Naive thymus-derived CD4-positive, alpha-beta T cell (primary cell): Measurements from ENCODE around the gene ACKR3. TPM values are rescaled to one million over a fixed set of nuclear protein-coding genes. Genes with fewer than 3 reads are reported as not detected.

Experiments used
- ATAC-seq: fragments of 150-1000 bp; cut with Tn5 transposase; 2 replicates; pipeline ENCODE4 v1.10.0; 2021; ENCODE audit warnings: mild to moderate bottlenecking, moderate library complexity
- CTCF ChIA-PET: fragments of 350-600 bp; sonication (Branson Sonifier 250); formaldehyde crosslinking; loops from one replicate; lab custom pipeline; 2021; ENCODE audit warnings: antibody characterized with exemption; lab: Charles Lee
- POLR2A ChIA-PET: fragments of 350-600 bp; sonication (Branson Sonifier 250); formaldehyde crosslinking; loops from one replicate; lab custom pipeline; 2021; ENCODE audit warnings: antibody characterized with exemption, inconsistent platforms; lab: Charles Lee
- DNase-seq, 9 donors: peaks; one replicate each; pipeline versions ENCODE4 v3.0.0 to v3.0.0-alpha.2; 2020 to 2022; ENCODE audit warnings: mixed read lengths in 1 of 9
- H3K27ac ChIP-seq: one replicate; pipeline ENCODE4 v1.7.0; 2013; ENCODE audit warnings: mild to moderate bottlenecking, low read depth, low read length, moderate library complexity
- H3K27me3 ChIP-seq, 2 donors: one replicate each; pipeline ENCODE4 v1.7.0; 2013; ENCODE audit warnings: low read length in 2 of 2, mild to moderate bottlenecking in 2 of 2, moderate library complexity in 2 of 2; ENCODE audit not compliant: control insufficient read depth in 2 of 2, insufficient read depth in 2 of 2
- H3K36me3 ChIP-seq, 3 experiments: 1 replicate in 2 of 3; 2 replicates in 1 of 3; pipeline ENCODE4 v1.7.0; 2013; ENCODE audit warnings: low read length in 3 of 3, mild to moderate bottlenecking in 3 of 3, moderate library complexity in 1 of 3; ENCODE audit not compliant: insufficient read depth in 3 of 3, control insufficient read depth in 2 of 3
- H3K4me1 ChIP-seq, 2 donors: one replicate each; pipeline ENCODE4 v1.7.0; 2013; ENCODE audit warnings: low read length in 2 of 2, mild to moderate bottlenecking in 2 of 2, moderate library complexity in 1 of 2; ENCODE audit not compliant: control insufficient read depth in 2 of 2, insufficient read depth in 2 of 2
- H3K4me3 ChIP-seq: 2 replicates; pipeline ENCODE4 v1.7.0; 2013; ENCODE audit warnings: mild to moderate bottlenecking, low read length
- H3K9me3 ChIP-seq, 3 experiments: 1 replicate in 2 of 3; 2 replicates in 1 of 3; pipeline ENCODE4 v1.7.0; 2013; ENCODE audit warnings: low read length in 3 of 3; ENCODE audit not compliant: control insufficient read depth in 2 of 3
- H3K27ac Mint-ChIP-seq, 9 donors: one replicate each; pipeline ENCODE4 v1.8.0; 2020 to 2022; ENCODE audit warnings: mixed read lengths in 9 of 9, mild to moderate bottlenecking in 8 of 9, moderate library complexity in 5 of 9, inconsistent platforms in 2 of 9
- H3K27me3 Mint-ChIP-seq, 5 donors: one replicate each; pipeline ENCODE4 v1.8.0; 2021 to 2022; ENCODE audit warnings: mixed read lengths in 5 of 5, mild to moderate bottlenecking in 1 of 5
- H3K36me3 Mint-ChIP-seq, 5 donors: one replicate each; pipeline ENCODE4 v1.8.0; 2020 to 2022; ENCODE audit warnings: mixed read lengths in 5 of 5, mild to moderate bottlenecking in 3 of 5, inconsistent platforms in 1 of 5
- H3K4me1 Mint-ChIP-seq, 7 donors: one replicate each; pipeline ENCODE4 v1.8.0; 2020 to 2022; ENCODE audit warnings: mixed read lengths in 7 of 7, mild to moderate bottlenecking in 3 of 7, inconsistent platforms in 1 of 7
- H3K4me3 Mint-ChIP-seq, 10 donors: one replicate each; pipeline ENCODE4 v1.8.0; 2020 to 2022; ENCODE audit warnings: mild to moderate bottlenecking in 10 of 10, mixed read lengths in 10 of 10, moderate library complexity in 6 of 10, inconsistent platforms in 2 of 10
- H3K9me3 Mint-ChIP-seq, 11 donors: one replicate each; pipeline ENCODE4 v1.8.0; 2020 to 2022; ENCODE audit warnings: mixed read lengths in 11 of 11, mild to moderate bottlenecking in 4 of 11, inconsistent platforms in 1 of 11, moderate library complexity in 1 of 11
- intact Hi-C, 2 donors: fragments of 100-400 bp; cut with micrococcal nuclease; formaldehyde crosslinking; loops; one replicate each; pipeline ENCODE4 v1.15.1; 2023
- polyA plus RNA-seq, 2 donors: library from polyadenylated mRNA; unstranded; fragments of 300-500 nt; fragmentation: Illumina TruSeq; gene quantifications; one replicate each; pipeline ENCODE4 v1.2.3, GENCODE V29; 2021
- total RNA-seq, 6 experiments: library from RNA in 5 of 6; stranded (reverse) in 5 of 6; gene quantifications; 1 replicate in 5 of 6; 2 replicates in 1 of 6; pipeline ENCODE4 v1.2.3 and lab custom pipeline; 2021 to 2026

ACKR3 gene
- total and polyA plus RNA-seq, 7 experiments from 2014 or later: 2.8 to 6.2 (median 4.1) TPM

GRCh38 chr2:236625156-236625690 is 55.6 kb downstream of the ACKR3 start:
- peaks cover 0 to 12% (median 9%) of the 10 kb centered on the region in 7 donors for H3K4me1 Mint-ChIP-seq
- Histone ChIP-seq H3K36me3 (no peaks in the 10 kb centered on the region), H3K4me3 (no peak overlapping the region), H3K4me1 (peaks cover 0 to 11% of the 10 kb centered on the region in 2 donors), H3K27me3 (no peaks in the 10 kb centered on the region), H3K27ac (no peak overlapping the region), H3K9me3 (no peaks in the 10 kb centered on the region)
- DNase-seq (no peak), ATAC-seq (no peak)
- ChIA-PET POLR2A (no interaction called here), CTCF (no interaction called here)
- no peaks in the 10 kb centered on the region for H3K36me3 Mint-ChIP-seq
- no peaks in the 10 kb centered on the region for H3K27me3 Mint-ChIP-seq
- no peak overlapping the region for H3K4me3 Mint-ChIP-seq
- H3K9me3 Mint-ChIP-seq: no peaks in the 10 kb centered on the region
- no peak overlapping the region for H3K27ac Mint-ChIP-seq
- intact Hi-C loops: no loop called here

DNA sequence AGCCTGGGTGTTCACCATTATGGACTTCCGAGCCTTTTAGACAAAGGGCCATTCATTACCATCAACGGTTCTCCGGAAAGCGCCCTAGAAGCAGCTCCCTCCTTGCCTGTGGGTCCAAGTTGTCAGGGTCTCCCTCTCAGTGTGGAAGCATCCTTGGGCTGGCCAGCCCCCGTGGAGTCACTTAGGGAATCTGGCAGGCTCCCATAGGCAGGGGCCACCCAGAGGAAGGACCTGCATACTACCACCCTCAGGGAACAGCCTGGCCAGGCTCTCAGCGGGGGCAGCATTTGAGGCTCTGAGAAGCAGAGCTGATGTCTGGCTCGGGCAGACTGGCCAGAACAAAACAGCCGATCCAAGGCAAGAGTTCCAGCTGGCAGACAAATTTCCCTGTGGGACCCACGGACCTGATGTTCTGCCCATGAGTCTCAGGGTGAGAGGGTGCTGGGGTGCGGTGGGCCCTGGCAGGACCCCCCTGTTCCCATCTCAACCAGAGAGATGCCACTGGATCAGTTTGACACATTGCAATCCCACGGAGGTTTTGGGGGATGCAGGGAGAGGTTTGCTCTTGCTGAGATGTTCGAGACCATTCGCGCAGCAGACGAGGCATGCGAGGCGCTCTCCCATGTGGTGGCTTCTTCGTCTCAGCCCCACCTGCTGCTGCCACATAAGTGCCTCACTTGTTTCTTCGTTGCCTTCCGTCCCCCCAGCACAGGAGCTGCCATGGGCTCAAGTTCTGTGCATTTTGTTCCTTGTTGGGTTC is 56.9 kb downstream of the ACKR3 start:
- H3K27me3 ChIP-seq: no peaks in the 10 kb centered on the region
- ChIA-PET CTCF (interaction anchor here (0.5 kb wide), 1 partner anchor 173 kb away, joined by 5 read pairs; no protein-coding TSS in a partner anchor), POLR2A (no interaction called here)
- Mint-ChIP-seq H3K4me1 (peaks cover 0 to under 1% (median 0%) of the 10 kb centered on the region in 7 donors), H3K27ac (no peak overlapping the region), H3K36me3 (no peaks in the 10 kb centered on the region), H3K4me3 (no peak overlapping the region), H3K27me3 (no peaks in the 10 kb centered on the region), H3K9me3 (no peaks in the 10 kb centered on the region)
- no peak overlapping the region for H3K27ac ChIP-seq
- intact Hi-C loops: no loop called here
- no peak for ATAC-seq
- H3K4me1 ChIP-seq: no peaks in the 10 kb centered on the region
- H3K9me3 ChIP-seq: no peaks in the 10 kb centered on the region
- no peak overlapping the region for H3K4me3 ChIP-seq
- no peak for DNase-seq
- no peaks in the 10 kb centered on the region for H3K36me3 ChIP-seq

GRCh38 chr2:236627193-236627592 is 57.6 kb downstream of the ACKR3 start:
- ChIA-PET CTCF (no interaction called here), POLR2A (no interaction called here)
- Mint-ChIP-seq H3K27ac (no peak overlapping the region), H3K36me3 (no peaks in the 10 kb centered on the region), H3K9me3 (no peaks in the 10 kb centered on the region), H3K4me3 (no peak overlapping the region), H3K4me1 (no peaks in the 10 kb centered on the region), H3K27me3 (peaks cover 0 to under 1% (median 0%) of the 10 kb centered on the region in 5 donors)
- H3K27me3 ChIP-seq: no peaks in the 10 kb centered on the region
- no peak overlapping the region for H3K27ac ChIP-seq
- no peaks in the 10 kb centered on the region for H3K4me1 ChIP-seq
- DNase-seq: no peak
- H3K9me3 ChIP-seq: no peaks in the 10 kb centered on the region
- H3K36me3 ChIP-seq: no peaks in the 10 kb centered on the region
- no peak overlapping the region for H3K4me3 ChIP-seq
- intact Hi-C loops: no loop called here
- no peak for ATAC-seq

- ATAC-seq: no peak
- Mint-ChIP-seq H3K27ac (no peak overlapping the region), H3K4me1 (peaks cover 0 to 2% (median 0%) of the 10 kb centered on the region in 7 donors), H3K27me3 (peaks cover 0 to 6% (median 0%) of the 10 kb centered on the region in 5 donors), H3K4me3 (no peak overlapping the region), H3K36me3 (no peaks in the 10 kb centered on the region), H3K9me3 (no peaks in the 10 kb centered on the region)
- intact Hi-C loops: no loop called here
- no peak for DNase-seq
- POLR2A ChIA-PET: no interaction called here
- Histone ChIP-seq H3K27me3 (no peaks in the 10 kb centered on the region), H3K4me3 (no peak overlapping the region), H3K36me3 (no peaks in the 10 kb centered on the region), H3K4me1 (no peaks in the 10 kb centered on the region), H3K27ac (no peak overlapping the region), H3K9me3 (no peaks in the 10 kb centered on the region)
- CTCF ChIA-PET: no interaction called here
These were observed 58.2 kb downstream of the ACKR3 start for GRCh38 chr2:236627841-236628240.

DNA sequence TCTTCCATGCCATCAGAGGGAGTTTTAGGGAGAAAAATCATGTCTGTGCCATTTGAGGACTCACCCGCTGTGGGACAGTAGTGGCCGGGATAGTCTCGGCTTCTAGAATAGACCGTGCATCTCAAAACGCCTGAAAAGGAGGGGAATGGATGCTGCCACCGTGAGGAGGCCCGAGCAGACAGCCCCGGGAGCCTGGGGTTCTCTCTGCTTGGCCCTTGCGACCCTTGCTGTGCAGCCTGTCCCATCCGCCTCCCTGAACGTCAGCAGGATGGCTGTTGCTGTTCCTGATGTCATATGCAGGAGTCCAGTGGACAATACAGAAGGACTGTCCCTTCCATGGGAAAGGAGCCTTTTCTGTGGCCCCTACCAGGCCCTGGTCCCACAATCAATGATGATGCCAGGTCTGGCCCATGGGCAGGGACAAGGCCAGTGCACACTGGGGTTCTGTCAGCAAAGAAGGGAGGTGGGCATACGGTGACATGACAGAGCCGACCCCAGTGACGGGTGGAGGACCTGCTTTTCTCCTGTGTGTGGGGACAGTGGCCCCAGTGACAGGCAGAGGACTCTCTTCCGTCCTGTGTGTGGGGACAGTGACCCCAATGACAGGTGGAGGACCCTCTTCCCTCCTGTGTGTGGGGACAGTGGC is 58.8 kb downstream of the ACKR3 start:
- DNase-seq (no peak), ATAC-seq (no peak)
- no peaks in the 10 kb centered on the region for H3K9me3 Mint-ChIP-seq
- H3K27ac Mint-ChIP-seq: no peak overlapping the region
- H3K27me3 Mint-ChIP-seq: peaks cover 0 to 10% (median 0%) of the 10 kb centered on the region in 5 donors
- no peaks in the 10 kb centered on the region for H3K36me3 Mint-ChIP-seq
- Histone ChIP-seq H3K4me3 (no peak overlapping the region), H3K9me3 (no peaks in the 10 kb centered on the region), H3K27me3 (no peaks in the 10 kb centered on the region), H3K27ac (no peak overlapping the region), H3K4me1 (no peaks in the 10 kb centered on the region), H3K36me3 (no peaks in the 10 kb centered on the region)
- no peak overlapping the region for H3K4me3 Mint-ChIP-seq
- POLR2A ChIA-PET: no interaction called here
- CTCF ChIA-PET: no interaction called here
- intact Hi-C loops: no loop called here
- H3K4me1 Mint-ChIP-seq: peaks cover 0 to 2% (median 0%) of the 10 kb centered on the region in 7 donors

- H3K4me1 ChIP-seq: no peaks in the 10 kb centered on the region
- Mint-ChIP-seq H3K27ac (no peak overlapping the region), H3K36me3 (no peaks in the 10 kb centered on the region), H3K4me1 (peaks cover 0 to 2% (median 0%) of the 10 kb centered on the region in 7 donors), H3K27me3 (peaks cover 0 to 11% (median 0%) of the 10 kb centered on the region in 5 donors), H3K4me3 (no peak overlapping the region), H3K9me3 (no peaks in the 10 kb centered on the region)
- ChIA-PET POLR2A (no interaction called here), CTCF (no interaction called here)
- H3K9me3 ChIP-seq: no peaks in the 10 kb centered on the region
- H3K27me3 ChIP-seq: no peaks in the 10 kb centered on the region
- ATAC-seq (no peak), DNase-seq (no peak)
- intact Hi-C loops: no loop called here
- H3K27ac ChIP-seq: no peak overlapping the region
- H3K36me3 ChIP-seq: no peaks in the 10 kb centered on the region
- no peak overlapping the region for H3K4me3 ChIP-seq
These were observed 59.5 kb downstream of the ACKR3 start for GRCh38 chr2:236628981-236629605.
